GM19240 (cell line): Measurements from ENCODE around the gene PLCH1.

Experiments used
- DNase-seq: peaks from one replicate; pipeline ENCODE4 v3.0.0; 2011; ENCODE audit warnings: low spot score; ENCODE audit not compliant: insufficient read length

The PLCH1 gene

GRCh38 chr3:155553326-155553725 lies 191.5 kb downstream of the PLCH1 start:
- DNase-seq = no peak

DNA sequence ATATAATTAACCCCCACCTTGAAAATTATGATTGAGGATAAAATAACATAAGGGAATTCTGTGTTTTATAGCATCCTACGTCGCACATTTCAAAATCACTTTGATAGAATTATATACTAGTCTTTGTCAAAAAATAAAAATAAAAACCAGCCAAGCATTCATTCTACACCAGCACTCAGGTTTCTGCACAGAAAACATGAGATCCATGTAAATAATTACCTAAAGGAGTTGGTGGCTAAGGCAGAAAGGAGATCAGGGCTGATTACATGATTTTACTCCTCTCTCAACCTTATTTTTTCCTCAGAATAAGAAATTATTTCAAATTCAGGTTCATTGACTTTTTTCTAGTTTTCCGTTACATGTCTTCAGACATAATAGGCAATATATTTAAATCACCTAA lies 194.5 kb downstream of the PLCH1 start:
- DNase-seq = no peak

- DNase-seq = no peak
Observed at GRCh38 chr3:155549087-155549486, 195.8 kb downstream of the PLCH1 start.

DNA sequence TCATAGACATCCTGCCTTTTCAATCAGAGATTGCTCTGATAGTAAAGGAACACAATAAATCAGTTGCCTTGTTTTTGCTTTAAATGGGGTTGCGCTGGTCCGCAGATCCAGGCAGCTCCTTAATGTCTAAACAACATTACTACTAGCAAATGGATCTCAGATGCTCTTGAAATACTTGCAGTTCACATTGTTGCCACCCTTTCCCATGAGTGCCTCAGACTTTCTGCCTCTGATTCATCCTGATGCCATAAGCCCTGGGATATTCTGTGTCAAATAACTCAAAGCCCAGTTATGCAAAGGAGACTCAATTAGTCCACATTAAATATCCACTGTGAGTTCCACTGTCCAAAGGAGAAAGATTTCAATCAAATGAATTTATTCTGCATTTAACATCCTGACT lies 196.7 kb downstream of the PLCH1 start:
- no peak for DNase-seq

DNA sequence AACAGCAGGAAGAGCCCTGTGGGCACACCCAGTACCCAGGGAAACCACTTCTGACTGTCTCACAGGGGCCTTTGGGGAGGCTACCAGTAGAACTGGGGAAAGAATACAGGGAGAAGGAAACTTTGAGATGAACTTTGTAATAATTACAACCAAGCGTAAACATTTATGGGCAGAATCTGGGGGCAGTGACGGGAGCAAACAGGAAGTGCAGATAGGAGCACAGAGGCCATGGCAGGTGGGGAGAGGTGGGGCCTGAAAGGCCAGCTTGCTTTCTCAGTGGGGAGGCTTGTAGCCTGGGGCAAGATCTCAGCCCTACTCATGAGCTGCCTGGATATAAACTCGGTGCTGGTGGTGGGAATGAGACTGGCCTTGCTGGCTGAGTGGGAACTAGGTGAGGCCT lies 209.8 kb downstream of the PLCH1 start:
- no peak for DNase-seq

- DNase-seq = no peak
Observed at GRCh38 chr3:155528579-155528978, 216.3 kb downstream of the PLCH1 start.

DNA sequence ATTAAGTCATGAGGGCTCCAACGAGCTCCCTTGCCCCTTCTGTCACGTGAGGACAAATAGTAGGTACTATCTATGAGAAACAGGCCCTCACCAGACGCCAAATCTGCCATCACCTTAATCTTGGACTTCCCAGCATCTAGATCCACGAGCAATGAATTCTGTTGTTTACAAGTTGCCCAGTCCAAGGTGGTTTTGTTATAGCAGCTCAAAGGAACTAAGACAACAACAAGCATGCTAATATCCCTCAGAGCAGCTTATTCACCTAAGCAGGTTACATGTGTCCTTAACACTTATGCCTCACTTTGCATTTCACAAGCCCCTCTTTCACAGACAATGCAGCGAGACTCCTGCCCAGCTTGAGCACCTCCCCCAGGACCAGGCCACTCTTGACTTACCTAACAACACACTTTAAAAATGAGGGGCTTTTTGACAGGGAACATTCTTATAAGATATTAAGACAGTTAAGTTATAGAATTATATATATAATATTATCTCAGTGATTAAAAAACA lies 219.5 kb downstream of the PLCH1 start:
- DNase-seq = no peak

GRCh38 chr3:155520463-155520862 lies 224.4 kb downstream of the PLCH1 start:
- no peak for DNase-seq

DNA sequence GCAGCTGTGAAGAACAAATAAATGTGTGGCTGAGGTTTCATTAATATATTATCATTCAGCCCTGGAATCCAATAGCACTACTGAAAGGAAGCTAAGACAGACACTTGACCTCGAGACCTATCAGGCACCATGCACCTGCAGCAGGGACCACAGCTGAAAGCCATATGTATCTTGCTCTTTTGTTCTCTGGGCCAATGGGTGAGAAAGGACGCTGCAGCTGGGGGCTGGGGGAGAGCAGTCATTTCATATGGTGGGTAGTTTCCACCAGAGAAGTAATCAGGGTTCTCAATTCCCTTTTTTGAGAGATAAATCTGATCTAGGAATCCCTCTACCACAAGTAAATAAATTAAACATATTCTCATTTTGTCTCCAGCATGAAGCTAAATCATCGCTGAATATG lies 225.8 kb downstream of the PLCH1 start:
- DNase-seq = no peak

GRCh38 chr3:155517903-155518302 lies 227.0 kb downstream of the PLCH1 start:
- DNase-seq = no peak

GRCh38 chr3:155516439-155516838 lies 228.4 kb downstream of the PLCH1 start:
- no peak for DNase-seq

GRCh38 chr3:155512867-155513261 lies 232.0 kb downstream of the PLCH1 start:
- no peak for DNase-seq

GRCh38 chr3:155512175-155512866 lies 232.6 kb downstream of the PLCH1 start:
- DNase-seq = no peak

- no peak for DNase-seq
Observed at GRCh38 chr3:155504682-155505081, 240.2 kb downstream of the PLCH1 start.

GRCh38 chr3:155502630-155503029 lies 242.2 kb downstream of the PLCH1 start:
- DNase-seq = no peak

GRCh38 chr3:155500194-155500818 lies 244.6 kb downstream of the PLCH1 start:
- DNase-seq = no peak

DNA sequence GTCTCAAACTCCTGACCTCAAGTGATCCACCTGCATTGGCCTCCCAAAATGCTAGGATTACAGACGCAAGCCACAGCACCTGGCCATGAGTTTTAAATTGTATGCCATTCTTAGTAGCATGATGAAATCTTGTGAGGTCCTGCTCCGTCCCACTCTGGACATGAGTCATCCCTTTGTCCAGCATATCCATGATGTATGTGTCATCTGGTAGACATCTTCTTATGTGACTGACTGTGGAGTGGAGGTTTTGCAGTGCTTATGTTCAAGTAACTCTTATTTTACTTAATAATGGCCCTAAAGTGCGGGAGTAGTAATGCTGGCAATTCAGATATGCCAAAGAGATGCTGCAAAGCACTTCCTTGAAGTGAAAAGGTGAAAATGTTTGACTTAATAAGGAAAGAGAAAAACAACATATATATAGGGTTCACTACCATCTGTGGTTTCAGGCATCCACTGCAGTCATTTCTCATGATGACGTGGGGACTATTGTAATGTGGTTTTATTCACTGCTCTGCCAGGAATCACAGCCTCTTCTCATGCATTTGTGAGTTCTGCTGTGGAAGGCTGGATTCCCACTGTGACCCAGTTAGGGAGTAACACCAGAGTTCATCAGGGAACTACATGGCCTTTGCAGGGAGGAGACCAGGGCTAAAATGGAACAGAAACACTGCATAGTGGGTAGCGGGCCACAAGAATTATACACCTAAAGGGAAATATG lies 246.8 kb downstream of the PLCH1 start:
- no peak for DNase-seq

DNA sequence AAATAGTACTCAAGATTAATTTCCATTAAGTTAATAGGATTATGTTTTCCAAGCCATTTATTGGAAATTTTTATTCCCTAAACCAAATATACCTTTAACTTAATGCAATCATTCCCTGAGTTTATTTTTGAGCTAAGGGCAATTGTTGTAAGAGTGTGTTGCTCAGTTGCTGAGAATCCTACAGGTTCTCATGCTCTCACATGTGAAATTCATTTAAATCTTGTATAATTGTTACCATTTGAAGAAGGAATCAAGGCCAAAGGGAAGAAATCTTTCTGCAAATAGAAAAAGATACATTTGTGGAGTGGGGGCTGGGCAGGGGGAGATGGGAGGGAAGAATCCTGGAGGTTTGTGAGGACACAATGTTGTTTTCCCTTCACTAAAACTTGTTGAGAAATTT lies 248.7 kb downstream of the PLCH1 start:
- no peak for DNase-seq

GRCh38 chr3:155495387-155495786 lies 249.5 kb downstream of the PLCH1 start:
- DNase-seq = no peak

DNA sequence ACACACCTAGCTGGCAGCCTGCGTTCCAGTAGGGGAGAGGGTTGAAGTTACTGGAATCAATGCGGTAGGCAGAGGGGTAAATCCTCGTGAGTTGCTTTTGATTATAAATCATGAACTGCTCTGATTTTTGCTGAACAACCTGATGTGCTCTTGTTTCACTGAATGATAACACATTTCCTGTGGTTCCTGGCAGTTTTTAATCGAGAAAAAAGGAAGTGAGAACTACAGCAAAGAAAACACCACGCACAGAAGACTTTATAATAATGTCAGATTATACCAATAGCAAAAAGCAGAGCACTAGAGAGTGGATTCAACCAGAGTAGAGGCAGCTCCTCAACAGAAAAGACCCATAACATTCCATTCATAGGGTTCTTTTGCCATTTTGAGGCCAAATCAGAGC lies 250.5 kb downstream of the PLCH1 start:
- no peak for DNase-seq

DNA sequence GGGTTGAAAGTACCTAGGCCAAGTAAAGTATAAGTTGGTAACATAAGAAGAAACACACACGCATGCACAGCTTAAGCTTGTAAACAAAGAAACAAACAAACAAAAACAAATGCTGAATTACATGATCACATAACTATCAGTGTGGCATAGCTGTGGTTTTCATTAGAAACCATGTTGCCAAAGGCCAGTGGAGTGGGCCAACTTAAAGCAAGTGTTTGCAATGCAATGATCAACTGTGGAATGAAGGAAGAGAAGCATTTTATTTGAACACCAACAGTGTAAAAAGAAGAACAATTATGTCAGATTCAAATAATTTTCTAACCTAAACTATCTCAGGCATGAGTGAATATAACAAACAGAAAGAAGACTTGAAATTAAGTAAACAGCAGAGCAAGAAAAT lies 252.0 kb downstream of the PLCH1 start:
- no peak for DNase-seq

GRCh38 chr3:155491696-155492095 lies 253.2 kb downstream of the PLCH1 start:
- DNase-seq = no peak

DNA sequence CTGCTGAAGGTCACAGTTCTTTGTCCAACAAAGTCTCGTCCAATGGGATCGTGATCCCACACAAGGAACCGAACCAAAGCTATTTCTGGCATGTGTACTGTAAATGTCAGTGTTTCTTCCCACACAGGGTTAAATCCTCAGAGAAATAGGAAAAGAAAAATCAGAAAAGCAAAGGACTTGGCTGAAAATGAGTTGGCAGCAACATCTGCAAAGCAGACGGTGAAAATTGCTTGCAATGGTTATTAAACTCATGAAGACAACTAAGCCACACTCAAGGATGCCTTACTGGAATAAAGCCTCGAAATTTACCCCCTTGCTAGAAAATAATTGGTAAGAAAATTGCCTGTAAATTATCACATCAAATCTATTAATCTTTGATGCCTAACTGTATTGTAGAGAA lies 256.2 kb downstream of the PLCH1 start:
- DNase-seq = no peak
